D721Med (cell line): ENCODE measurements around the gene PACSIN2.
"Not testable (repeated sequence)": the region's sequence is repeated elsewhere in the genome, so short reads cannot be mapped to it uniquely, and the experiment has no call there.

Experiments
- DNase-seq: peaks from one replicate; pipeline ENCODE4 v3.0.0; 2011; ENCODE audit warnings: low spot score; ENCODE audit not compliant: insufficient read length
- FAIRE-seq: peaks from 2 replicates; lab custom pipeline; 2011; peaks lifted over from hg19 to GRCh38; lab: Jason Lieb, UNC
- TF ChIP-seq, protein P1 (sequence below): IDR thresholded peaks from 2 replicates; pipeline ENCODE4 v1.5.1; 2012; ENCODE audit warnings: mild to moderate bottlenecking, control low read depth; ENCODE audit not compliant: insufficient read depth; ENCODE audit errors: missing control alignments

PACSIN2 gene

DNA sequence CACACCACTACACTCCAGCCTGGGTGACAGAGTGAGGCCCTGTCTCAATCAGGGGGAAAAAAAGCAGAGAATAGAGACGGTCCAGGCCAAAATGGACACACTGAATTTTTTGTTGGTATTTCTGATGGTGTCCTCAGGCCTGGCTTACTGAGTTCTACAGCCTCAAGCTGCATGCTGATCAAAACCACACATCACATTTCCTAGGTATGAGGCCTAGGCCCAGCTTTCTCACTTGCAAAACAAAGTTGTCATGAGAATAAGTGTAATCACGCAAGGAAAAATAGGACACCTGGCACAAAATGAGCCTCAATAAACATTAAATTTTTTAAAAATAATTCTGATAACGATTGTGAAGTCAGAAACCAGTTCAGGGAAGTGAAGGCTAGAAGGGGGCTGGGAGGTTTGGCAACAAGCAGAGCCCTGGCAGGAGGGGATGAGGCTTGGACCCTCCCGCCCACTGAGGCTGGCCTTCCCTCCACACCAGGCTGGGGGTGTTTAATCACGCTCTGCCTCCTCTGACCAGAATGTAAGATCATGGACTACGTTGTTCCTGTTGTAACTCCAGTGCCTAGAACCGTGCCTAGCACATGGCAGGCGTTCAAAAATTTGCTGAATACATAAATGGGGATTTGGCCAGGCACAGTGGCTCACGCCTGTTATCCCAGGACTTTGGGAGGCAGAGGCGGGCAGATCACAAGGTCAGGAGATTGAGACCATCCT is 18.1 kb downstream of the PACSIN2 start:
- TF ChIP-seq, protein P1, sequence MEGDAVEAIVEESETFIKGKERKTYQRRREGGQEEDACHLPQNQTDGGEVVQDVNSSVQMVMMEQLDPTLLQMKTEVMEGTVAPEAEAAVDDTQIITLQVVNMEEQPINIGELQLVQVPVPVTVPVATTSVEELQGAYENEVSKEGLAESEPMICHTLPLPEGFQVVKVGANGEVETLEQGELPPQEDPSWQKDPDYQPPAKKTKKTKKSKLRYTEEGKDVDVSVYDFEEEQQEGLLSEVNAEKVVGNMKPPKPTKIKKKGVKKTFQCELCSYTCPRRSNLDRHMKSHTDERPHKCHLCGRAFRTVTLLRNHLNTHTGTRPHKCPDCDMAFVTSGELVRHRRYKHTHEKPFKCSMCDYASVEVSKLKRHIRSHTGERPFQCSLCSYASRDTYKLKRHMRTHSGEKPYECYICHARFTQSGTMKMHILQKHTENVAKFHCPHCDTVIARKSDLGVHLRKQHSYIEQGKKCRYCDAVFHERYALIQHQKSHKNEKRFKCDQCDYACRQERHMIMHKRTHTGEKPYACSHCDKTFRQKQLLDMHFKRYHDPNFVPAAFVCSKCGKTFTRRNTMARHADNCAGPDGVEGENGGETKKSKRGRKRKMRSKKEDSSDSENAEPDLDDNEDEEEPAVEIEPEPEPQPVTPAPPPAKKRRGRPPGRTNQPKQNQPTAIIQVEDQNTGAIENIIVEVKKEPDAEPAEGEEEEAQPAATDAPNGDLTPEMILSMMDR = no peak
- DNase-seq (no peak), FAIRE-seq (no peak)

DNA sequence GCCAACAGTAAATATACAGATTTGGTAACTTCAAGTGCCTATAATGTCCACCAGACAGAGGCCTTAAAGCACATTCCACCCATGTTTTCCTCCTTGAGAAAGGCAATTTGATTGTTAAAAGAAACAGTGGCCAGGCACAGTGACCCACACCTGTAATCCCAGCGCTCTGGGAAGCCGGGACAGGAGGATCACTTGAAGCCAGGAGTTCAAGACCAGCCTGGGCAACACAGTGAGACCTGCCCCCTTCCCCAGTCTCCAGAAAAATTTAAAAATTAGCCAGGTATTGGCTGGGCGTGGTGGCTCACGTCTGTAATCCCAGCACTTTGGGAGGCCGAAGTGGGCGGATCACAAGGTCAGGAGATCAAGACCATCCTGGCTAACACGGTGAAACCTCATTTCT is 19.3 kb downstream of the PACSIN2 start:
- not testable (repeated sequence) for FAIRE-seq, DNase-seq

DNA sequence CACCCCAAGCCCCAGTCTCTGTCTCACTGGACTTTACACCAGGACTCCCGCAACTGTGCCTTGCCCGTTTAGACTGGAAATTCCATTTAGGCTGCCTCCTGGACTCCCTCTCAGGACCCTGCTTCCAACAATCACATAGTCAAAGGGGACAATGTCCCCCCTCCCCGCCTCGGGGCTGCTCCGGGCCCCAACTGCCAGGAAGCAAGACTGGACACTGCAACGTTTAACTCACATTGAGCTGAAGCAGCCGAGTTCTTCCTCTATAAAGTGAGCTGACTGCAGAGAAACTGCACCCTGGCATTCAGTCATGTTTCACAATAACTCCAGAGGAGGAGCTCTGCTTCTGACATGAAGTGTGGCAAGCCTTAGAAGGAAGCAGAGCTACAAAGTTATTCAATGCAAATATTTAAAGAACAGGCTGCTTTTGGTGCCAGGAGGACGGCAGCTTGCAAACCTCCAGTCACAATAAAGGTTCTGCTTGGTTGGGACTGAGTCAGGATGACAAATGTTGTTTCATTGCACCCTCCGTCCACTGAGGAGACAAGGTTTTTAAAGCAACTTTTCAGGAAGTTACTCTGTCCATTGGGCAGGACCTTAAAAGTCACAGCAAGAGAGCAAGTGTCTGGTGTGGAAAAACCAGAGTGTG is 19.9 kb downstream of the PACSIN2 start:
- TF ChIP-seq, protein P1 = no peak
- DNase-seq = no peak
- FAIRE-seq = no peak

DNA sequence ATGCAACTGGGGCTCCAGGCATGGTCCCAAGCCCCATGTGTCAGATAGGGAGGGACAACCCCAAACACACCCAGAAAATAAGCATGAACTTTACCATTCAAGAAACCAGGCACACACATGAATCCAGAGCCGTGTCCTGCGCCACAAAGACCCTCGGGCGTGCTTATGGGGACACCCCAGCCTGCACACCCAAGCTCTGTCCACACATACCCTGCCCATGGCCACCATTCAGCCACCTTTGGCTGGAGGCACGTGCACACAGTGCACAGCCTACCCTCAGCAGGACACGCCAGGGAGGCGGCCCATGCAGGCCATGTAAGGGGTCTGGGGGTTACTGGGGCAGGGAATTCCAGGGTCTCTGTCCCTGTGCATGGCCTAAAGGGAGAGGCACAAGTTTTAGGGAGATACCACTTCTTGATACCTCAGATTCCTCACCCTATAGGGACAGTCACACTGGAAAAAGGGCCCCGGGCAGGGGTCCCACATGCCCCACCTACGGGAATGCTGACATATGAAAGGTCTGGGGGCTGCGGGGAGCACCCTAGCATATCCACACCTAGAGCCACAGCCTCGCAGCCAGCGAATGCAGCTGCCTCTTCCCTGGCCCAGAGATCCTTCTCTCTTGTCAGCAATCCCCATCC is 20.6 kb downstream of the PACSIN2 start:
- TF ChIP-seq, protein P1 = no peak
- FAIRE-seq = no peak
- DNase-seq = no peak

DNA sequence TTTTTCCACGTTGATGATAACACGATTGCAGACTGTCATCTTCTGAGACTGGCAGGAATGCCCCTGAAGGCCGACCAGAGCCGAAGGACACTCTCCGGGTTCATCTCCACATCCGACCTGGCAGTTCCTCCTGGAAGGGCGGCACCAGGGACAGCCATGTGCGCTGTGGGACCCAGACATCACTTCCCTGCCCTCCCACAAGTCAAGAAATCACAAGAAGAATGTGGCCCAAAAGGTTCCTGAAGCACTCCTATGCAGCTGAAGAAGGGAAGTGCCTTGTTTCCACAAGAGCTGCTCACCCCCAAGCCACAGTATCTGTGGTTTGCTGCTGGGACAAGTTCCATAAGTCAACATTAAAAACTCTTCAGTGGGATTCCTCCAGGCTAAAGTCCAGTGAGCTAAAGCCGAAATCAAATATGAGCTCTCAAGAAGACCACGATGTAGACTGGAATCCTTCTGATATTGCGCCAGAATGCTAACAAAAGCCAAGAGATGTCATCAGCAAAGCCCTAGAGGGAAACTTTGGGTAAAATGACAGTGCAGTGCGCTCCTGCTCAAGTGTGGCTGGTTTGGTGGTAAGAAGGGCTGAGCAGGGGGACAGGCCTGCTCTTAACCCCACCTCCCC is 21.2 kb downstream of the PACSIN2 start:
- no peak for DNase-seq
- FAIRE-seq = no peak
- TF ChIP-seq, protein P1 = no peak

DNA sequence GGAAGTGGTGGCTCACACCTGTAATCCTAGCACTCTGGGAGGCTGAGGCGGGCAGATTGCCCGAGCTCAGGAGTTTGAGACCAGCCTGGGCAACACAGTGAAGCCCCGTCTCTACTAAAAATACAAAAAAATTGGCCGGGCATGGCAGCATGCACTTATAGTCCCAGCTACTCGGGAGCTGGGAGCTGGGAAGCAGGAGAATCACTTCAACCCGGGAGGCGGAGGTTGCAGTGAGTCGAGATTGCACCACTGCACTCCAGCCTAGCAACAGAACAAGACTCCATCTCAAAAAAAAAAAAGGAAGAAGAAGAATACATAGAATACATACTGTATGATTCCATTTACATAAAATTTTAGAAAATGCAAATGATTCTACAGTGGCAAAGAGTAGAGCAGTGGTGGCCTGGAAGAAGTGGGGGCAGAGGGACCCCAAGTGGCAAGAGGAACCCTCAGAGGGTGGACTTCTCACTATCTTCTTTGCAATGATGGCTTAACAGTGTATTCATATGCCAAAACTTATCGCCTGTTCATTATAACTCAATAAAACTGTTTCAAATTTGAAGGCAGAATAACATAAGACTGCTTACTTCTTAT is 22.0 kb downstream of the PACSIN2 start:
- DNase-seq = no peak
- FAIRE-seq = no peak
- TF ChIP-seq, protein P1 = no peak

DNA sequence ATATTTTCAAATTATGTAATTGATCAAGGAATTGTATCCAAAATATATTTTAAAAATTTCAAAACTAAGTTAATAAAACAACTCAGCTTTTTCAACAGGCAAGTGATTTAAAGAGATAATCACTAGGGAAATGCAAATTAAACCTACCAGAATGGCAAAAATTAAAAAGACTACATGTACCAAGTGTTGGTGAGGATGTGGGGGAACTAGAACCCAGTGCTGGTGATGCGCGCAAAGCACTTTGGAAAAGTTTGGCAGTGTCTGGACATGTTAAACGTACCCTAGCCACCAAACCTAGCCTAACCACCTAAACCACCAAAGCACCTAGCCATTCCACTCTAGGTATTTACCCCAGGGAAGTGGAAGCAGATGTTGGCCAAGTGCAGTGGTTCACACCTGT is 22.9 kb downstream of the PACSIN2 start:
- DNase-seq (no peak), FAIRE-seq (no peak)
- TF ChIP-seq, protein P1 = no peak
